GM08714 (cell line): ENCODE results near the gene GFOD1.
A peak's percentile ranks its signal among the peaks of the same experiment; 100 is the strongest.
"Not testable (repeated sequence)": the region's sequence is repeated elsewhere in the genome, so short reads cannot be mapped to it uniquely, and the experiment has no call there.

Experiments used
- H3K4me3 ChIP-seq: fragments of 200-500 bp; sonication (Bioruptor generic); 2 replicates; pipeline ENCODE4 v1.5.1; 2014; ENCODE audit warnings: mild to moderate bottlenecking, low read length, inconsistent platforms
- ZNF274 ChIP-seq: IDR thresholded peaks from 2 replicates; pipeline ENCODE4 v1.6.1; 2012; ENCODE audit warnings: mild to moderate bottlenecking, low read depth, low read length

Gene GFOD1

GRCh38 chr6:13348334-13349113, 138.9 kb downstream of the GFOD1 start:
- TF ChIP-seq ZNF274: no peak
- H3K4me3 ChIP-seq: no peak overlapping the region

DNA sequence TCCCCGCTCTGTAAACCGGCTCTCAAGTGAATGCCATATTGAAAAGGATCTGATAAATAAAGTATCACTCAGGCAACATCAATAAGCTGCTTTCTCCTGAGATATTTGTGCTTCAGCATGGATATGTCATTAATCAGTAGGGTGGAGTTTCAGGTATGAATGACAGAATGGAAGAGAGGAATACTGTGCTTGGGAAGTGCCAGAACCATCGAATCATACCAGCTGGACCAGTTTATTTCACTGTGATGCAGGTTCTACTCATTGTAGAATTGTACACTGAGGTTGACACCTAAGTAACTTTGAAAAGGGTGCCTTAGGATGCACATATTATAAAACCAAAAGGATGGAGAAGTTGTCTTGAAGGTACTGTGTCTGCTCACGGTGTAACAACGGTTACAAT, 141.2 kb downstream of the GFOD1 start:
- no peak for TF ChIP-seq ZNF274
- H3K4me3 ChIP-seq: no peak overlapping the region

DNA sequence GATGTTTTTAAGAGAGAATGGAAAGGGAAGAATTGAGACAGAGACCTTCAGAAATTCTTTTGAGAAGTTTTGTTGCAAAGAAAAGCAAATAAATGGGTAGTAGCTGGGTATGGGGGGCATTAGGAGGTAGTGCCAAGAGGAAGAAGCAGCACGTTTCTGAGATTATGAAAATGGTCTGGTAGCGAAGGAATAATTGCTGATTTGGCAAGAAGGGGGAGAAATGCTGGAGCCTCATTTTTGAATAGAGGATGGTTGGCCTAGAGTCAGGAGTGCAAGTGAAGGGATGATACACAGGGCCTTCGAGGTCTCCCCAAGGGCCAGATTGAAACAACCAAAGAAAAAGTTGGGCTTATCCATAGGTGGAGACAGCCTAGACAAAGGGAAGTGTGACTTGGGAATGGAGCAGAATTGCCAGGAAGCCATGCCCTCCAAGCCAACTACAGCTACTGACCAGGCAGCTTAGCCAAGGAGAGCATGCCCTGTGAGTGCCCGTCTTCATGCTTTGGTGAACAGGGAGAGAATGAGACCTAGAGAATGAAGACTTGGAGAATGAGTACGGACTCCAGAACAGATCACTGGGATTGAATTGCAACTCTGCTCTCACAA, 144.9 kb downstream of the GFOD1 start:
- no peak overlapping the region for H3K4me3 ChIP-seq
- no peak for TF ChIP-seq ZNF274

- no peak for TF ChIP-seq ZNF274
- no peak overlapping the region for H3K4me3 ChIP-seq
These were observed 147.4 kb downstream of the GFOD1 start for GRCh38 chr6:13339863-13340630.

DNA sequence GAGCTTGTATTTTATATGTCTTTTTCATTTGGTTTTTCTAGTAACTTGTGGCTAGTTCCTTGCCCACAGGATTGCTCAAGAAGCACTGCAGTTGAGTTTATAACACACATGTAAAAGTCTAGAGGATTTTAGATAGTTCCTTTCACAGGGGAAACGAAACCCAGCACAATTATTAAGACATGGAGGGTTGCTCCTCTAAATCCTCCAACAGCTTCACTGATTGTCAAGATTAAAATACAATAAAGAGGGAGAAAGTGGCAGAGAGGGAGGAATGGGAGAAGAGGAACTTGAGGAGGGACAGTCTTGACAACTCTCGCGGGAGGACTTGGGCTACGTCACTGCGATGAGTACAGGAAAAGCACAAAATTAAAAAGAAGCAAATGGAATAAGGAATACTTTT, 149.4 kb downstream of the GFOD1 start:
- TF ChIP-seq ZNF274: no peak
- no peak overlapping the region for H3K4me3 ChIP-seq

GRCh38 chr6:13336553-13336952, 150.8 kb downstream of the GFOD1 start:
- no peak for TF ChIP-seq ZNF274
- no peak overlapping the region for H3K4me3 ChIP-seq

DNA sequence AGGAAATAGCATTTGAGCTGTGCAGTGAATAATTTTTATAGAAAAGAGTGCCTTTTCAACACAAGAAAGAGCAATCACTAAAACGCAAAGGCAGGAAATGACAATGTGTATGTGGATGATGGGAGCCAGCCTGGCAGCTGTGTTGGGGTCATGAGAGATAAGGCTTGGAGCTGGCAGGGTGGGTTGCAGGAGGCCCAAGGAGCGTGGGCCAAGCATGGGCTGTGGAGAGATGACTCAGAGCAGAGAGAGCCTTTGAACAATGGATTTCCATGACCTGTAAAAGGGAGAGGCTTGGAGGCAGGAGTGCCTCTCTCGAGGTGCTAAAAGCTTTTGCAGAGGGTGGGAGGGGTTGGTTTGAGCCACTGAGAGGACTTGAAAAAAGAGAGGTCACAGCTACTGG, 152.4 kb downstream of the GFOD1 start:
- TF ChIP-seq ZNF274: no peak

DNA sequence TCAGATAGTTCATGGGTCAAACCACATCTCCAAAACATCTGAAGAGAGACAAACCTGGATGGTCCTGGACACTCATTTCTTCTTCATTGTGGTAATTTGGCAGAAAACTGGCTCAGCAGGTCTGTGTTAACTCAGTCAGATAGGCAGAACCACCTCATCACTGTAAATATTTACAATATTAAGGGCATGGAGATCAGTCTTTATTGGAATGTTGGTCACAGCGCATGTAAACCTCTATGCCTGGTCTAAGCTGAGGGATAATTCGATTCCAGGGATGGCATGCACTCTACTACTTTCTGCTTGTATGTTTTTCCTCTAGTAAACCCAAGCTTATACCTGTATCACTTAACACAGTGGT, 155.1 kb downstream of the GFOD1 start:
- no peak overlapping the region for H3K4me3 ChIP-seq
- no peak for TF ChIP-seq ZNF274

More for the DNA sequence above, 152.4 kb downstream of the GFOD1 start:
- H3K4me3 ChIP-seq: no peak overlapping the region

- H3K4me3 ChIP-seq: no peak overlapping the region
- no peak for TF ChIP-seq ZNF274
These were observed 155.7 kb downstream of the GFOD1 start for GRCh38 chr6:13331516-13332348.

- TF ChIP-seq ZNF274: no peak
- H3K4me3 ChIP-seq: peak overlapping the region; percentile 97
These were observed 158.6 kb downstream of the GFOD1 start for GRCh38 chr6:13328875-13329183.

- peak within 1 kb of the TSS; percentile 97 for H3K4me3 ChIP-seq
- TF ChIP-seq ZNF274: no peak
These were observed 159.1 kb downstream of the GFOD1 start, which contains the start of gene TBC1D7 for GRCh38 chr6:13328076-13328874. Gene TBC1D7 (minus strand): TSS chr6:13328537. CDS start chr6:13326898, 1,639 bp downstream.

DNA sequence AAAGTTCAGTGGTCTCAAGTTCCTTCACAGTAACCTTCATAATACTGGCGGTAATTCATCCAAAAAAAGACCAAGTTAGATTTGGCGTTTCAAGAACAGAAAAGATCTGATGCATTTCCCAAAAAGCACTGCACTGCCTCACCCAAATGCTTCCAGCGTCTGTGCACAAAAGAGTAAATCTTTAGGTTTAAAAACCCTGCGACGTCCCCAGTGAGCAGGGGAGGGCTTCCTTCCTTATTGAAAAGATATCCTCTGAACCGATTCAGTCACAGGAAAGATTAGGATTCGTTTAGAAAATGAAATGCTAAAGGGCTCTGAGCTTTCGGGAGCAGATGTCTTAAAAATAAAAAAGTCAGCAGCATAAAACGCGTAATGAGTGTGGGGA, 159.7 kb downstream of the GFOD1 start:
- H3K4me3 ChIP-seq: peak overlapping the region; percentile 97
- no peak for TF ChIP-seq ZNF274

DNA sequence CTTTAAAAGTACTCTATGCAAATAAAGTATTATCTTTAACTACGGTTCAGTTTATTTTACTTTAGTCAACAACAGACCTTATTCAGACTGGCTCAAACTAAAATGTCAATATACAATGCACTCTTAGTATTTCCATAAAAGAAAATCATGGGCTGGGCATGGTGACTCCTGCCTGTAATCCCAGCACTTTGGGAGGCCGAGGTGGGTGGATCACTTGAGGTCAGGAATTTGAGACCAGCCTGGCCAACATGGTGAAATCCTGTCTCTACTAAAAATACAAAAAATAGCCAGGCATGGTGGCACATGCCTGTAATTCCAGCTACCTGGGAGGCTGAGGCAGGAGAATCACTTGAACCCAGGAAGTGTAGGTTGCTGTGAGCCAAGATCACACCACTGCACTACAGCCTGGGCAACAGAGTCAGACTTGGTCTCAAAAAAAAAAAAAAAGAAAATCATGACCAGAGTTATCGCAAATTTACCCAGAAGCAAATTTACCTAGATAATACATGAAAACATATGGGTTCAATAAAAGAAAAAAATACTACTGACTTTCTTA, 161.3 kb downstream of the GFOD1 start:
- H3K4me3 ChIP-seq: not testable (repeated sequence)
